GM21515 (cell line): ENCODE data around the gene MAML2.

Experiments used
- ATAC-seq: cut with Tn5 transposase; IDR thresholded peaks from one replicate; pipeline ENCODE4 v1.9.1; 2021; ENCODE audit not compliant: unreplicated experiment

The MAML2 gene

DNA sequence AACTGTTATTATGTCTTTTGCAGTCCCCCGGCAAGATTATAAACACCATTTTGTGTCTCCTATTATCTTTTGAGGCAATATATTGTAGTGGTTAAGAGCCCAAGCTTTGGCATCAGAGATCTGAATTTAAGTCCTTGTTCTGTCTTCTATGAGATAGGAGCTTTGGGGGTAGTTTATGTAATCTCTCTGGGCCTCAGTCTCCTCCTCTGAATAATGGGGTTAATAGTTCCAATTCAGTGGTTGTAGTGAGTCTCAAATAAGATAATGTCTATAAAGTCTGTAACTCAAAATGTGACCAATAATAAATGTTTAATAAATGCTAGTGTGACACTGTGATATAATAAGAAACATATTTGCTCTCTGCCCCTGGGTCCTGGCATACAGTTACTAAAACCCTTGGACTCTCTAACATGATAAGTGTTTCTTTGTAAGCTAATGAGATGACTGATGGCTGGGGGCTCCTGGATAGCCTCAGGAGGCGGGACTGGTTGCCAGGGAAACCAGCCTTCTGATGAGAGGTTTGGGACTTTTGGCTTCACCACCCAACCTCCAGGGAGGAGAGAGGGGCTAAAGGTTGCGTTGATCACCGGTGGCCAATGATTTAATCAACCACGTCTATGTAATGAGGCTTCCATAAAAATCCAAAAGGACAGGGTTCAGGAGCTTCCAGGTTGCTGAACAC lies 235.7 kb downstream of the MAML2 start:
- no peak for ATAC-seq

DNA sequence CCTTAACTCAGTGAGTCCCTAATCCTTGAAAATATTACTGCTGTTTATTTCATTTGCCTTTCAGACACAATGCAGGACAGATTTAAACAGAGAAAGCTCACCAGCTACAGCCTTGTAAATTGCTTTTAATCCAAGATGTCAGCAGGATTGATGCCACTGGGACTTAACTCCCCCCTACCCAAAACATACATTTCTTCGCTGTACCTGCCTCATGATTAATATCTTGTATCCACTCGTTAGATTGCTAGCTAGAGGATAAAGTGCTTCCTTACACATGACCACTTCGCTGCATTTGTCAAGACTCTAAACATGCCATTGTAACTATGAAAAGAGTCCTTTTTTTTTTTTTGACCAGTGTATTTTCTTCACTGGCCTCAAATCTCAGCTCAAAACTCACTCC lies 236.3 kb downstream of the MAML2 start:
- ATAC-seq, result no peak

DNA sequence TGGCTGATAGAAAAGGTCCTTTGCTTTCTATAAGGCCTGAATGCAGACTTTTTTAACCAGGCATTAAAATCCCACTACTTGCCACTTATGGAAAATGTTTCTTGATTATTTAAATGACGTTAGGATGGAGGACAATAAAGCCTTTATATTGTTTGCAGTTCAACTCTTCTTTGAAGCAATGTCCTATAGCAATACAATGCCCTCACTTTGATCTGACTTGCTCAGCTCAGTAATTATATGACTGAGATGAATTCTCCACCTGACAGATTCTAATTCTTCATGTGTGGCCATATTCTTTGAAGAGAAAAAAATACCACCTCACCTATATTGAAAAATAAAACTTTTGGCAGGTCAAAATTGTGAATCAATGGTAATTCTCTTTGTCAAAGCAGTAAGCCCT lies 237.1 kb downstream of the MAML2 start:
- ATAC-seq, result no peak

DNA sequence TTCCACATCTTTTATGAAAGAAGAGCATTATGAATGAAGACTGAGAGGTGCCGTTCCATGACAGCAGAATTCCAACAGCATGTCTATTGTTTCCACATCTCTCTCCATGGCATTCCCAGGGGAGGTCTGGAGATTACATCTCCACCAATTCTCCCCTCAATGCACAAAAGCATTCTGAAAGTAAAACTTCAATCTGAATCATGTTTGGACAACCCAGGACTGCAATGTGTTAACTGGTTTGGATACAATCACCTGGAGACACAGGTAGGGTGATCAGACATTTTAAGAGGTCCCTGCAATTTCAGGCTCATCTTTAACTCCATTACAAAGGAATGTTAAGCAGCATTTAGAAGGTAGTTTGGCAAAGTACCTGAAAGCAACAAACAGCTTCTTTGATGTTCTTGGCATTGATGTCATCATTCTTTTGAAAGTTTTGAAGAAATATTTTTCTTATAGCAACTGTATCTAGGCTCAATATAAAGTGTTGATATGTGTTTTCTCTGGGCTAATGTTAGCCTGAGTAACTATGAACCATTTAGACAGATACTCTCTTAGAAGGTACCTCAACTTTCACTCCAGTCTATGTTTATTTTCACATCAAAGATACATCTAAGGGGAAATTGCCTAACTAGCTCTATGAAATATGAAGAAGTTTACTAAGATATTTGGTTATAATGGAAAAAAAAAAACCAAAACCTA lies 237.6 kb downstream of the MAML2 start:
- no peak for ATAC-seq

DNA sequence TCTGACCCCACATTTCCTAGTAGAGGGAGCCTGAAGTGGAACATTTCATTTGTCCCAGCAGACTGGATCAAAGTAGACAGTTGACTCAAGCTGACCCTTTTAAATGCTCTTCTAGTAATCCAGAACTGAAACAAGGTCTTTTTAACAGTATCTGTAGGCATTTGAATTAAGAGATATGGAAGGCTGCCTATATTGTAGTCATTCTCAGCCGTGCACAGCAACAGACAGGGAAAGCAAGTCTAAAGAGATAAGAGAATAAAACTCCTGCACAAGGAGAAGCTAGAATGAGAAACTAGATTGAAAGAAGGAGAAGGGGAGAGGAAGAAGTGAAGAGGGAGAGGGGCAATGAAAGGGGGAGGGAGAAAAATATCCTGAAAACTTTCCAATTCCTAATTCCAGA lies 238.5 kb downstream of the MAML2 start:
- ATAC-seq, result no peak

DNA sequence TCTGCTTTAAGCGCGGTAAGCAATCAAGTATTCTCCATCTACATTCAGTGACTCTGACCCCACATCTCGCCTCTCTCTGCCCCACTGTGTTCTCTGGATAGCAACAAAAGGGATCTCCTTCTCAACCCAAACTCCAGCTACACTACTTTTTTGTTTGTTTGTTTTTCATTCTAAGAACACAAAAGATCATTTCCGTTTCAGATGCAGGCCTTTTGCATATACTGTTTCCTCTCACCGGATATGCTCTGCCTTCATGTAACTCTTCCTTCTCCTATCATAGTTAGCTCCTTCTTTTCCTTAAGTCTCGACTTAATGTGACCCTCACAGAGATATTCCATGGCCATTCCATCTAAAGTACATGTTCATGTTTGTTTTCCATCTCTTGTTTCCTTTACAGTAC lies 239.3 kb downstream of the MAML2 start:
- ATAC-seq, result no peak

DNA sequence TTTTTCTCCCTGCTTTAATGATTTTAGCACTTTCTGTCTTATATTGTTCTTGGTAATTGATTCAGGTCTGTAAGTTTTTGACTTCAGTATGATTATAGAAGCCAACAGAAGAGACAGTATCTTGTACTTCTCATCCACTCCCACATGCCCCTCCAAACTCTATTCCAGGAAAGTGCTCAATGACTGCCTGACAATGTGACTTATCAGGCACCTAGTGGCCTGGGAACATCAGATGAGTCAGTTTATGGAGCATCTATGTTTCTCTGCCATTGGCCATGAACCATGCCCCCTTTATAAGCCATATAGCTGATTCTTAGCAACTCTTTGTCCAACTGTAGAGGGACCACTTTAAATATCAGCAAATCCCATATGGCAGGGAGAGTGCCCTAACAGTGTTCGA lies 239.9 kb downstream of the MAML2 start:
- ATAC-seq, result no peak

DNA sequence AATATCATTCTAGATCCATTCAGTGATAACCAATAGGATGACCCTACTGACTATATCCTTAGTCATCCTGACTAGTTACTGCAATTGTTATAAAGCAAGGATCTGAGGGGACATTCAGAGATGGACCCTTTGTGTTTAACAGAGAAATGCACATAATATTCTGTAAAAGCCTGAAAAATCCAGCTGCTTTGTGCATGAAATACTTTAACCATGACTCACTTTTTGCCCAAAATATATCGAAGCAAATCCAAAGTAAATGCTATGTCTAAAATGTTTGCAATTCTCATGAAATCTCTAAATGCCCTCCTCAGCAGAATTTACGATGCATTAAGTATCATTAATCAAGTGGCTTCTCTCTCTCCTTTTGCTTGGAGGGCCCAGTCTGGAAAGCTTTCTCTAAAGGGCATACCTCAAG lies 240.3 kb downstream of the MAML2 start:
- no peak for ATAC-seq

DNA sequence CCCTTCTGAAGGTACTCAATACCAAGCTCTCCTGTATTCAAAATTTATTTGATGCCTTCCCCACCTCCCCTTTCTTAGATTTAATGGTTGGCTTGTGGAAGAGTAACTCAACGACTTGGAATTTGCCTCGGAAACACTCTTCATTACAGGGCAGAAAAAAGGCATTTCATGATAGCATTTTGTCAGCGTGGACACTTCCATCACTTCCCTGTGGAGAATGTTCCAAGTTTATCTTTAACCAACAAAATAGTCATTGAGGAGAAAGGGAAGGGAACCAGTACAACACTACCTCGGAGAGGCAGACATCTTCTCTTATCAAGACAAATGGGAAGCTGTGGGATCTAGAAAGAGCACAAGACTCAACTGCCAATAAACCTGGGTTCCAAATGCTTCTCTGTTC lies 241.8 kb downstream of the MAML2 start:
- no peak for ATAC-seq

DNA sequence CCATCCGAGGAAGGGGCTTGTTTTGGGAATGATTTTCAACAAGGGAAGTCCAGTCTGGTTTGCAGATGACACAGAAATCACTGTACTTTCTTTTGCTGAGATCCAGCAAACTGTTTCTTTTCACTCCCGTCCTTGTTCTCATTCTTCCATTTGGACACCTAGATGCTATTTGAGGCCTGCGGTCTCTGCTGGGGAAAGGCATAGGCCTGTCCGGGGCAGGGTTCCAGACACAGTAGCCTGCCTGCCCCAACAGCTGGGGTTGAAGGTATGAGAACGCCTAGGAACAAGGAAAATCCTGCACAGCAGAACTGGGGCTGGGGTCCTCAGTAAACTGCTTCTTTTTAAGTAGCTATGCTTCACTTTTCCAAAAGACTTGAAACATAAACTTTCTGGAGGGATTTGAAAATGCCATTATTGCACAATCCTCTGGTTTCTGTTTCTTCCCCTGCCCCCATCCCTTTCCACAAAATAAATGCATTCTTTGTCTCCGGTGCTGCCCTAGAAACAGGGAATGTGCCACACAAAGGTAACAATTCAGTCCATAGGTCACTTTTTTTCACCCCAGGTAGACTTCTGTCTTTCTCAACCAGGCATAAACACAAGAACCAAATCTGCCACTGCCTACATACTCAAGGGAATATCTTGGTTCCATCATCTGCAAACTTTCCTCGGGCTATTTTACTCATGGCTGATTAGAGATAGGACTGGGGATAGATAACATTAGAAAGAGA lies 244.3 kb downstream of the MAML2 start:
- ATAC-seq, result no peak

DNA sequence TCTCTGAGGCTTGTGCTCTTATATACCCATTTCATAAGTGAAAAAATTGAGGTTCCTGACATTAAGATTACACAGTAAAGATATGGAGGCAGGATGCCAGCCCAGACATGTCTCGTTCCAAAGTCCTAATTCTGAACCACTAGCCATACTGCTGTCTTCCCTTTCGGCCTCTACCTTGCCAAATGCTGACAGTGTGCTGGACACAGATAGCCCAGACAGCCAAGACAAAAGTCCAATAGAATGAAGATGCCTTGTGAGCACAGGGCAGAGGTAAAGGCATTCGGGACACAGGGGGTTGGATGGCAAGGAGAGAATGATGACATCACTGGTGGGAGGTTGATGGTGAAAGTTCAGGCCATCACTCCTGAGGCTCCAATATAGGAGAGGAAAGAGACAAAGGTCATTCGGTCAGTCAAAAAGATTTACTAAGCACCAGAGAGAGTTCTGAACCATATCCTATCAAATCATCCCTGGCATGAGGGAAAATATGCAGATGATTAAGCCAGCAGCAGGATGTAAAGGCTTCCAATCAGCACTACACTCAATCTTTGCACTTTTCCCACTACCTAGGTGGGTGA lies 245.1 kb downstream of the MAML2 start:
- ATAC-seq, result no peak

DNA sequence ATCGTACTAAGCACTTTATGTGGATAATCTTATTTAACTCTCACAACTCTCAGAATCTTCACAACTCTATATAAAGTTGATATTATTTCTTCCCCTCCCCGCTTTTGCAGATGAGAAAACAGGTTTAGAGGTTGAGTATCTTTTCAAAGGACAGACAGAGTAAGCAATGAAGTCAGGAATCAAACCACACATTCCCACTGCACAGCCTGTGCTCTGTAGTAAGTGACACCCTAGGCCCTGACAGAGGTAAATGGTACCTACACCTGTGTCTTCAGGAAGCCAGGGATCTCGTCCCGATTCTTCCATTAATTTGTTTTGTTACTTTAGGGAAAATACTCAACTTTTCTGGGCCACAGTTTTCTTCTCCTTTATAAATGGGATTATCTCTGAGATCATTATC lies 246.6 kb downstream of the MAML2 start:
- ATAC-seq, result no peak

DNA sequence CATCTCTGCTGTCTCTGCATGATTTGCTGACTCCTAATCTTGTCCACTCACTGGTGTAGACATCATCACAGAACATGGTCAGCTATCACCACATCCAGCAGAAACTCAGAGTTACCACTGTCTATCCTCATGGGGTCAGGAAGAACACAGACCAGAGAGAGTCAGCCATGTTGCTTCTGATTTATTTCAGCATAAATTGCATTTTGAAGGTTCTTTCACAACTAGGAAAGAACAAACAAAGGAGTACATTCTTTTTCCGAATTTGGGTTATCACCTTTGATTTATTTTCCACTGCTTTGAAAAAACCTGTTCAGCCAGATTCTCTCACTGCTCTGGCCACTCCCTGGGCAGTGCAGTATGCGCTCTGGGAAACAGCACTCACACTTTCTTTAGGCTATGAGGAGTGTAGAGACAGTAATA lies 247.1 kb downstream of the MAML2 start:
- no peak for ATAC-seq

DNA sequence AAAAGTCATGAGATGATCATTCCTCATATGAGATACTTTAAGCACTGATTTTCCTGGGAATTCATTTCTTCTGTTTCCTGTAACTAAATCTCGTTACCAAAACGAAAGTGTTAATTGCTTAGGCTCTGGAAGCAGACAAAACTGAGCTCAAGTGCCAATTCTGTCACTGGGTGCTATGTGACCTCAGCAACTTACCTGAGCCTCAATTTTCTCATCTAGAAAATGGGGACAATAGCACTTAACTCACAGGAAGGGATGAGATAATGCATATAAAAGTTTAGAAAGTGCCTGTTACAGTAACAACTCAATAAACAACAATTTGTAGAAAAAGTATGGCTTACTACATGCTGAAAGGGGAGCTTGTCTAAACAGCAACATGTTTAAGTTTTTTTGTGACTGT lies 248.8 kb downstream of the MAML2 start:
- no peak for ATAC-seq

DNA sequence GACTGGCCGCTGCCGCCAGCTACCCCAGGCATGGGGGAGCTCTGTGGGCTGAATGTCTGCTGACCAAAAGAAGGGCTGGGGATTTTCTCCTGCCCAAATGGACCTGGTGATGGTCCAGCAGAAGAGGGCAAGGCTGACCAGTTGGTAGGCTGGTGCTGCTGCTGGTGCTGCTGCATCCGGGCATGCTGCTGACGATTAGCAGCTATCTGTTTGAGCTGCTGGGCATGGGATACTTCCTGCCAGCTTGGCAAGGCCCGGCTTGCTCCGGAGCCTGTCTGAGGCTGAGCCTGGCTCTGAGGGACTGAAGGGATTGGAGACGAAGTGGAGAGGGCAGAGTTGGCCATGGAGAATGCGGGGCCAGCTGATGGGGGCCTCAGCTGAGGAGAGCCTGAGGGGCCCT lies 250.5 kb downstream of the MAML2 start:
- no peak for ATAC-seq

DNA sequence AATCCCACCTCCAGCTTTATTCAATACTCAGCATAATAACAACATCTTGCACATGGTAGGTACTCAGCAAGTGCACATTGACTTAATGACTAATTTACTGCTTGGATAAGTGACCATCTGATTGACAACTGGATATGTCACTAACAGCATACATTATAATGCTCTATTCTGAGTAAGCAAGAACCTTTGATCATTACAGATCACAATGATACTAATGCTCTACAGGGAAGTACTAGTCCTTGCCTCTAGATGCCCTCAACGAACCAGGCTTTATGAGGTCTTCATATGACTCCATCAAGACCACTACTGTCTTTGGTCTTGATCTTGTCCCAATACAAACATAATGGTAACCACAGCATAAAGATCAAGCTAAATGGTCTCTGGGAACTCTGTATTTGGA lies 251.5 kb downstream of the MAML2 start:
- no peak for ATAC-seq

DNA sequence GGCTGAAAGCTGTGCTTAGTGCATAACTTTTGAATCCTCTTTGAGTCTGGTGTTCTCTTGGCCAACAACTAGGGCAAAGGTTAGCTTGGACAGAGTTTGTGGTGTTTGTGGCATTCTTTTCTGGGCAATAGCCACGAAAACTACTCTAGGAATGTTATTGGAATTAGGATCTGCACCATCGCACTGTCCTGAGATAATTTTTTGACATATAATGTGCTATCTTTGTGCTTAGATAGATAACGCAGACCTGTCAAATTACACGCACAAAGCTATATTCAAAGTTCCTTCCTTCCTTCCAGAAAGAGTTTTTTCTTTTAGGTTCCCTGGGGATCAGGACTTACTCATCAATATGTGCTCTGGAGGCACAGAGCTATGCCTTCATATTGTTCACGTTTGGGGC lies 252.3 kb downstream of the MAML2 start:
- no peak for ATAC-seq

DNA sequence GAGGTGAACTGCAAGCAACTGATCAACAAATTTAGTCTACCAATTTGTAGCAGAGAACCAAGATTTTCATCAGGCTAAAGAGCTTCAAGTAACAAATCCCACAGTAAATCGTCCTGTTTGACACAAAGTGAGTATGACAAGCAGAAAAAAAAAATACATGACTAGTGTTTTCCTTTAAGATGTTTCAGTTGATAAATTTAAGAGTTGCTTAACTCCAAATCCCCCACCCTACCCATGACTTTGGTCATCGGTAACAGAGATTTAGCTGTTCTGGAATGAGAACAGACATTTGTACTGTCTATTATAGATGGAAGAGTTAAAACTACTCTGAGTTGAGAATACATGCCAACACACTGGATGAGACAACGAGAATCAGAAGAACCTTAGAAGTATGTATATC lies 254.1 kb downstream of the MAML2 start:
- no peak for ATAC-seq

DNA sequence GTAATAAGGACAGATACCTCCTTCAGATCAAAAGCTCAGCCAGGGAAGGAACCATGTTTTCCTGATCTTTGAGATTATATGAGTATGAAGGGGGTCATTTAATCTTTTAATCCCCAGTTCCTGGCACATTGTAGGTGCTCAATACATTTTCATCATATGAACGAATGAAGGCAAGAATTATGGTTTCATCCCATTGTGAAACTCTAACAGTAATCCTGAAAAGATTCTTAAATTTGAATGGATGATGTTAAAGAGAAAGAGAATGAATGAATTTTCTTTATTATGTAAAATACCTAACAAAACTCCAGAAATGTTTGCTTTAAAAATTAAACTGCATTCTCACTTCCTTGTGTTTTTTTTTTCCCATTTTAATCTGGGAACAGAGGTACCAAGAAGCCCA lies 256.9 kb downstream of the MAML2 start:
- no peak for ATAC-seq

DNA sequence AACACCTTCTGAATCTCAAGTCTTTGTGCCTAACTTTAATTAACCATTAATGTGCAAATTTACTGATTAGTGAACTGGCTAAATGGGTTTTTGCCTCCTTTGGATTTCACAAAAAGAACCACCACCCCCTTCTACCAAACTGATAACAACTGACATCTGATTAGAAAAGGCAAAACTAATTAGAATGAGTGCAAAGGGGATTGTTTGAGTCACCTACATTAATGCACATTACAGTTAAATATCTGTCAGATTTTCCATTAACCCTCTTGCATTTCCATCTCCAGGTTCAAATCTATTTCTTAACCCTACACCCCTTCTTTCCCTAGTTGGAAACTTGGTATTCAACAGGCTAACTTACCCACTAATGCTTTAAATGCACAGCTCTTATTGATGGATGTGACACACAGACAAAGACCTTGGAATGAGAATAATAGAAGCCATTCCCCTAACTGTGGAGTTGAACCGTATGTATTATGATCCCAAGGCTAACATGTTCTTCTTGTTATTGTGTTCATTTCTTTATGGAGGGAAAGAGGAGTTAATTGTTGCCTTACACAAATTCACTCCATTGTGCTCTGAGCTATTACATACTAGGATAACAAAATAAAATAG lies 257.6 kb downstream of the MAML2 start:
- ATAC-seq, result no peak

DNA sequence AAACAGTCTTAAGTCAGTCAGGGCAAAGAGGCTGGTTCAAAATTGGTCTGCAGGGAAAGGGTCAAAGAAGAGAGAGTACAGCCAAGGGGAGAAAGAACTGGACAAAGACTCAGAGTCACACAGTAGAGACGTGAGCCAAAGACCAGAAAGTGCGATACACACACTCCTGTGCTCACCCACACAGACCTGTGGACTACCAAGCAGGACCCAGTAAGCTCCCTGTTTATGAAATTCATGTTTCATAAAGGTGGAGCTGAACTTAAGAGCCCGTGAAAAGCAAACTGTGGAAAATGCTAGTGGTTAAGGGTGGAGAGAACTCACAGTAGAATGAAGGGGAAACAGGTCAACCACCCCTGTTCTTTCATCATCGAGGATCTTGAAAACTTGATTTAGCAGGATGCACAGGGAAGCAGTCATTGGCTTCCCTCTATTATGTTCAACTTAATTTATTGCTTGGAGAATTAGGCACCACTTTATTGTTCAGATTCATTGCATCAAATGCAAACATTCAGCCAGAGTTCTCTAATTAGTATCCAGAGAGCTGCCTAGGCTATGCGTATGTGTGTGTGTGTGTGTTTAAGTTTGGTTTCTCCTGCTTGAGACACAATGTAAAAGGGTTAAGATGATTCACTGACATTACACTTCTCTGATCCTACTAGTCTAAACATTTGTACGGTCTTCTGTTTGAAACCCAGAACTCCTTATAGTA lies 258.2 kb downstream of the MAML2 start:
- ATAC-seq, result no peak
